HepG2 (cell line): ENCODE data around the gene POC1B. TPM values are rescaled to one million over a fixed set of nuclear protein-coding genes. Genes with fewer than 3 reads are reported as not detected.

ENCODE experiments used
- ARNT ChIP-seq: fragments of 450-650 bp; IDR thresholded peaks from 2 replicates; pipeline ENCODE4 v1.6.1; 2017
- BHLHE40 ChIP-seq: IDR thresholded peaks from 2 replicates; pipeline ENCODE4 v1.6.1; 2011; ENCODE audit warnings: low read length, improper control_type of control experiment
- EP300 ChIP-seq, 3 experiments: sonication (generic) in 1 of 3; formaldehyde crosslinking in 1 of 3; IDR thresholded peaks; 2 replicates each; pipeline versions ENCODE4 v1.5.1 to v1.6.1; 2011 to 2020; ENCODE audit warnings: low read depth in 2 of 3, low read length in 2 of 3, borderline replicate concordance in 1 of 3, improper control_type of control experiment in 1 of 3, mild to moderate bottlenecking in 1 of 3, missing genetic modification reagents in 1 of 3, moderate library complexity in 1 of 3
- GABPA ChIP-seq, 2 experiments: IDR thresholded peaks; 2 replicates each; pipeline ENCODE4 v1.6.1; 2011 to 2016; ENCODE audit warnings: low read depth in 2 of 2, low read length in 1 of 2, missing biosample characterization in 1 of 2, missing genetic modification characterization in 1 of 2
- HDAC6 ChIP-seq: fragments of 200-600 bp; sonication (generic); IDR thresholded peaks from 2 replicates; pipeline ENCODE4 v1.7.0; 2017; ENCODE audit warnings: mild to moderate bottlenecking, antibody characterized with exemption, low read length, low read depth
- HNF4G ChIP-seq, 2 experiments: sonication (generic) in 1 of 2; formaldehyde crosslinking in 1 of 2; IDR thresholded peaks; 2 replicates each; pipeline versions ENCODE4 v1.4.0 to v1.6.1; 2011 to 2020; ENCODE audit warnings: borderline replicate concordance in 2 of 2, low read depth in 2 of 2, mild to moderate bottlenecking in 2 of 2, low read length in 1 of 2, missing genetic modification reagents in 1 of 2, moderate library complexity in 1 of 2
- HOXA7 ChIP-seq: sonication (generic); formaldehyde crosslinking; IDR thresholded peaks from 2 replicates; pipeline ENCODE4 v1.8.1; 2022; ENCODE audit warnings: mild to moderate bottlenecking, missing genetic modification reagents, moderate library complexity
- HOXD1 ChIP-seq: sonication (generic); formaldehyde crosslinking; IDR thresholded peaks from 2 replicates; pipeline ENCODE4 v1.5.0; 2020; ENCODE audit warnings: missing genetic modification reagents
- NFIB ChIP-seq: sonication (generic); formaldehyde crosslinking; IDR thresholded peaks from 2 replicates; pipeline ENCODE4 v1.9.0; 2021; ENCODE audit warnings: missing genetic modification reagents, mild to moderate bottlenecking, borderline replicate concordance
- RERE ChIP-seq: IDR thresholded peaks from 2 replicates; pipeline ENCODE4 v1.6.1; 2016; ENCODE audit warnings: low read depth, missing genetic modification reagents, missing compliant biosample characterization
- SCMH1 ChIP-seq: sonication (generic); formaldehyde crosslinking; IDR thresholded peaks from 2 replicates; pipeline ENCODE4 v1.9.0; 2021; ENCODE audit warnings: missing genetic modification reagents, mild to moderate bottlenecking, borderline replicate concordance
- SOX13 ChIP-seq, 3 experiments: fragments of 450-650 bp in 1 of 3; sonication (generic) in 1 of 3; formaldehyde crosslinking in 1 of 3; IDR thresholded peaks in 2 of 3; conservative IDR thresholded peaks in 1 of 3; 2 replicates each; pipeline versions ENCODE4 v1.5.0 to v1.6.1; 2016 to 2020; ENCODE audit warnings: antibody characterized with exemption in 1 of 3, mild to moderate bottlenecking in 1 of 3, missing compliant biosample characterization in 1 of 3, missing genetic modification reagents in 1 of 3, moderate library complexity in 1 of 3
- TAF15 ChIP-seq: fragments of 200-400 bp; formaldehyde crosslinking; IDR thresholded peaks from one replicate; pipeline ENCODE4 v1.6.1; 2018; ENCODE audit warnings: mild to moderate bottlenecking, low read depth, low read length; ENCODE audit not compliant: poor library complexity, severe bottlenecking
- TEAD2 ChIP-seq: sonication (generic); formaldehyde crosslinking; IDR thresholded peaks from 2 replicates; pipeline ENCODE4 v1.9.0; 2021; ENCODE audit warnings: missing genetic modification reagents
- TP53 ChIP-seq: sonication (generic); formaldehyde crosslinking; conservative IDR thresholded peaks from 2 replicates; pipeline ENCODE4 v1.4.0; 2020; ENCODE audit warnings: missing genetic modification reagents
- ZBTB20 ChIP-seq: sonication (generic); formaldehyde crosslinking; IDR thresholded peaks from 2 replicates; pipeline ENCODE4 v1.8.1; 2023; ENCODE audit warnings: missing genetic modification reagents, low read depth, mild to moderate bottlenecking, borderline replicate concordance
- ZFP41 ChIP-seq: sonication (generic); formaldehyde crosslinking; IDR thresholded peaks from 2 replicates; pipeline ENCODE4 v1.4.0; 2020; ENCODE audit warnings: mild to moderate bottlenecking, missing genetic modification reagents, borderline replicate concordance
- ZNF326 ChIP-seq: sonication (generic); formaldehyde crosslinking; IDR thresholded peaks from 2 replicates; pipeline ENCODE4 v1.4.0; 2020; ENCODE audit warnings: missing genetic modification reagents, borderline replicate concordance
- ZNF333 ChIP-seq: sonication (generic); formaldehyde crosslinking; IDR thresholded peaks from 2 replicates; pipeline ENCODE4 v1.4.0; 2020; ENCODE audit warnings: mild to moderate bottlenecking, missing genetic modification reagents, borderline replicate concordance
- ZNF580 ChIP-seq: IDR thresholded peaks from 2 replicates; pipeline ENCODE4 v1.6.1; 2016; ENCODE audit warnings: low read depth, borderline replicate concordance
- ZNF678 ChIP-seq: sonication (generic); formaldehyde crosslinking; IDR thresholded peaks from 2 replicates; pipeline ENCODE4 v1.4.0; 2020; ENCODE audit warnings: mild to moderate bottlenecking, missing genetic modification reagents
- polyA plus RNA-seq, 8 experiments: library from polyadenylated mRNA; depleted of rRNA in 3 of 8; stranded (reverse) in 7 of 8; unstranded in 1 of 8; fragments of >200 nt; fragmentation: Illumina TruSeq in 4 of 8; extraction: Trizol in 4 of 8; gene quantifications; 2 replicates each; pipeline versions ENCODE4 v1.2.1 to v1.2.3, GENCODE V29; 2011 to 2016; ENCODE audit warnings: low read depth in 4 of 8, missing spikeins in 1 of 8, mixed read lengths in 1 of 8; ENCODE audit not compliant: insufficient read depth in 1 of 8
- total RNA-seq, 5 experiments: library from RNA; depleted of rRNA; stranded (reverse); fragments of >200 nt; fragmentation: Illumina TruSeq; extraction: Trizol; gene quantifications; 2 replicates each; pipeline ENCODE4 v1.2.3, GENCODE V29; 2016; ENCODE audit warnings: low read depth in 1 of 5
- TF ChIP-seq, protein P1 (sequence below): sonication (generic); formaldehyde crosslinking; IDR thresholded peaks from 2 replicates; pipeline ENCODE4 v1.5.0; 2020; ENCODE audit warnings: missing genetic modification reagents

POC1B gene
- total and polyA plus RNA-seq, 2 of the 13 experiments (the other 11 are each of a cell fraction or from before 2014, with no cell fraction given) = 9.3 to 11.0 TPM

DNA sequence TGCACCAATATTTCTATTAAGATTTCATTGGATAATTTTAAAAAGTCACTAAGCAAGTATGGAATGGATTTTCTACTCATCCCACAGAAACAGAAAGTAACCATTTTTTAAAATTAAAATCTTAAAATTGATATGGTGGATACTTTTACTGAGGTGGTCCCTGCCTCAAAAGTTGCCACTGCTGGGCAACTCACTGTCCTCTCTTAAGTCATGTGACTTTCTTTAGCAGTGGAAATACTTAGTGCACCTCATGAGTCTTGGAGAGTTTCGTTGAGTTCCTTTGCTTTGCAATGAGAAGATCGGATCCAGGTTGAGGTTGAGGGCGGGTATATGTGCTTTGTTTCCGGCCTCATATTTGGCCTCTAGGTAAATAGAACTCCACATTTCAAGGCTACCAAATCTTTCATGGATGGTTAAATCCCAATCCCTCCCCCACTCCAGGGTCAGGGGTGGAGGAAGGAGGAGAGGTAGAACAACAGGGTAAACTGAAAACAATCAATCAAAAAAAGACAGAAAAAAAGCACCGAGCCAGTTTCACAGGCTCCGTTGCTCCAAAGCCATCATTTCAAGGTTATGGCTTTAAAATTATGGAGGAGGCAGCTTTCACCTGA is 134.0 kb downstream of the POC1B start (continued):
- TF ChIP-seq RERE = peak; percentile 78
- TF ChIP-seq HNF4G (IDR thresholded peaks at IDR 0.05; ENCODE audit: borderline replicate concordance, low read depth, low read length) = no peak
- no peak for TF ChIP-seq HNF4G (CRISPR knock-in tag; IDR thresholded peaks at IDR 0.05; ENCODE audit: borderline replicate concordance, low read depth)
- no peak for TF ChIP-seq ZBTB20 (CRISPR knock-in tag)
- no peak for TF ChIP-seq TAF15
- TF ChIP-seq HDAC6 = no peak
- TF ChIP-seq ZNF333 (CRISPR knock-in tag) = no peak
- no peak for TF ChIP-seq GABPA (IDR thresholded peaks at IDR 0.05; ENCODE audit: low read depth, low read length)
- peak; percentile 61 for TF ChIP-seq GABPA (CRISPR knock-in tag; IDR thresholded peaks at IDR 0.05; ENCODE audit: low read depth)
- TF ChIP-seq EP300 (IDR thresholded peaks at IDR 0.05; ENCODE audit: low read depth in 2 of 2, low read length in 2 of 2) = peak in 1 of 2 experiments; percentile 84; a peak in 2 of 4 replicates
- peak; percentile 75; the same call in 1 of the 2 replicates for TF ChIP-seq EP300 (CRISPR knock-in tag; IDR thresholded peaks at IDR 0.05; ENCODE audit: borderline replicate concordance)
- TF ChIP-seq TEAD2 = no peak
- TF ChIP-seq TP53 (CRISPR knock-in tag) = no peak
- no peak for TF ChIP-seq BHLHE40
- no peak for TF ChIP-seq ARNT
- no peak for TF ChIP-seq ZNF326 (CRISPR knock-in tag)
- no peak for TF ChIP-seq ZFP41 (CRISPR knock-in tag)
- TF ChIP-seq SCMH1 = no peak
- peak; percentile 75 for TF ChIP-seq SOX13 (IDR thresholded peaks at IDR 0.05)
- peak in 1 of 2 experiments; percentile 91; a peak in 2 of 4 replicates for TF ChIP-seq SOX13 (CRISPR knock-in tag; conservative IDR thresholded peaks at IDR 0.05 in 1 of 2, IDR thresholded peaks at IDR 0.05 in 1 of 2)
- no peak for TF ChIP-seq NFIB (CRISPR knock-in tag)
- TF ChIP-seq HOXD1 (CRISPR knock-in tag) = peak; percentile 98
- no peak for TF ChIP-seq HOXA7 (CRISPR knock-in tag)
- no peak for TF ChIP-seq ZNF678 (CRISPR knock-in tag)
- TF ChIP-seq, protein P1, sequence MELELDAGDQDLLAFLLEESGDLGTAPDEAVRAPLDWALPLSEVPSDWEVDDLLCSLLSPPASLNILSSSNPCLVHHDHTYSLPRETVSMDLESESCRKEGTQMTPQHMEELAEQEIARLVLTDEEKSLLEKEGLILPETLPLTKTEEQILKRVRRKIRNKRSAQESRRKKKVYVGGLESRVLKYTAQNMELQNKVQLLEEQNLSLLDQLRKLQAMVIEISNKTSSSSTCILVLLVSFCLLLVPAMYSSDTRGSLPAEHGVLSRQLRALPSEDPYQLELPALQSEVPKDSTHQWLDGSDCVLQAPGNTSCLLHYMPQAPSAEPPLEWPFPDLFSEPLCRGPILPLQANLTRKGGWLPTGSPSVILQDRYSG (CRISPR knock-in tag) = no peak
- TF ChIP-seq ZNF580 (CRISPR knock-in tag) = no peak
